Smooth muscle cell (in vitro differentiated cells): ENCODE results near the gene RDX. TPM values are rescaled to one million over a fixed set of nuclear protein-coding genes. Genes with fewer than 3 reads are reported as not detected.

ENCODE experiments used
- DNase-seq: peaks from one replicate; lab custom pipeline; 2025; ENCODE audit not compliant: unreplicated experiment; lab: John Stamatoyannopoulos, UW
- H2AFZ ChIP-seq: fragments of 200-600 bp; sonication (generic); 2 replicates; pipeline ENCODE4 v1.6.0; 2016; ENCODE audit warnings: antibody characterized with exemption, low read depth, mild to moderate bottlenecking
- H3F3A ChIP-seq: fragments of 200-600 bp; sonication (generic); 2 replicates; pipeline ENCODE4 v1.6.0; 2017; ENCODE audit warnings: antibody characterized with exemption, low read depth
- H3K27ac ChIP-seq: fragments of 200-600 bp; sonication (generic); 2 replicates; pipeline ENCODE4 v1.5.1; 2016; ENCODE audit warnings: low read depth, mild to moderate bottlenecking
- H3K27me3 ChIP-seq: fragments of 200-600 bp; sonication (generic); 2 replicates; pipeline ENCODE4 v1.6.1; 2016; ENCODE audit warnings: low read depth, mild to moderate bottlenecking
- H3K36me3 ChIP-seq: fragments of 200-600 bp; sonication (generic); 2 replicates; pipeline ENCODE4 v1.5.1; 2016; ENCODE audit warnings: low read depth
- H3K4me1 ChIP-seq: fragments of 200-600 bp; sonication (generic); 2 replicates; pipeline ENCODE4 v1.5.1; 2016; ENCODE audit warnings: low read depth
- H3K4me2 ChIP-seq: fragments of 200-600 bp; sonication (generic); 2 replicates; pipeline ENCODE4 v1.6.0; 2016; ENCODE audit warnings: mild to moderate bottlenecking
- H3K4me3 ChIP-seq: fragments of 200-600 bp; sonication (generic); 2 replicates; pipeline ENCODE4 v1.5.1; 2016; ENCODE audit warnings: mild to moderate bottlenecking
- H3K79me2 ChIP-seq: fragments of 200-600 bp; sonication (generic); 2 replicates; pipeline ENCODE4 v1.6.0; 2016; ENCODE audit warnings: low read depth, mild to moderate bottlenecking
- H3K9ac ChIP-seq: fragments of 200-600 bp; sonication (generic); 2 replicates; pipeline ENCODE4 v1.6.0; 2016; ENCODE audit warnings: low read depth
- H3K9me3 ChIP-seq: fragments of 200-600 bp; sonication (generic); replicated peaks from 2 replicates; pipeline ENCODE4 v1.5.1; 2016; ENCODE audit warnings: low read depth
- H4K20me1 ChIP-seq: fragments of 200-600 bp; sonication (generic); 2 replicates; pipeline ENCODE4 v1.6.0; 2016; ENCODE audit warnings: low read depth
- WGBS: methylation state at CpG from one replicate; pipeline ENCODE4 v1.1.7; 2016; ENCODE audit warnings: low lambda C conversion rate; 5-methylcytosine and 5-hydroxymethylcytosine counted together
- polyA plus RNA-seq: library from polyadenylated mRNA; unstranded; fragments of >200 nt; fragmentation: Nextera tagmentation; extraction: Ambion mirVana; gene quantifications from 2 replicates; pipeline ENCODE4 v1.2.1, GENCODE V29; 2016
- total RNA-seq: library from RNA; depleted of rRNA; stranded (reverse); fragments of >200 nt; gene quantifications from 2 replicates; pipeline ENCODE4 v1.2.3, GENCODE V29; 2014
- TF ChIP-seq, protein P1 (sequence below): fragments of 200-600 bp; sonication (generic); IDR thresholded peaks from 2 replicates; pipeline ENCODE4 v1.5.1; 2017; ENCODE audit warnings: borderline replicate concordance, mild to moderate bottlenecking, antibody characterized with exemption; ENCODE audit not compliant: insufficient read depth, poor library complexity, severe bottlenecking

The RDX gene
- total and polyA plus RNA-seq, 2 experiments from 2014 or later: 137 to 165 TPM

DNA sequence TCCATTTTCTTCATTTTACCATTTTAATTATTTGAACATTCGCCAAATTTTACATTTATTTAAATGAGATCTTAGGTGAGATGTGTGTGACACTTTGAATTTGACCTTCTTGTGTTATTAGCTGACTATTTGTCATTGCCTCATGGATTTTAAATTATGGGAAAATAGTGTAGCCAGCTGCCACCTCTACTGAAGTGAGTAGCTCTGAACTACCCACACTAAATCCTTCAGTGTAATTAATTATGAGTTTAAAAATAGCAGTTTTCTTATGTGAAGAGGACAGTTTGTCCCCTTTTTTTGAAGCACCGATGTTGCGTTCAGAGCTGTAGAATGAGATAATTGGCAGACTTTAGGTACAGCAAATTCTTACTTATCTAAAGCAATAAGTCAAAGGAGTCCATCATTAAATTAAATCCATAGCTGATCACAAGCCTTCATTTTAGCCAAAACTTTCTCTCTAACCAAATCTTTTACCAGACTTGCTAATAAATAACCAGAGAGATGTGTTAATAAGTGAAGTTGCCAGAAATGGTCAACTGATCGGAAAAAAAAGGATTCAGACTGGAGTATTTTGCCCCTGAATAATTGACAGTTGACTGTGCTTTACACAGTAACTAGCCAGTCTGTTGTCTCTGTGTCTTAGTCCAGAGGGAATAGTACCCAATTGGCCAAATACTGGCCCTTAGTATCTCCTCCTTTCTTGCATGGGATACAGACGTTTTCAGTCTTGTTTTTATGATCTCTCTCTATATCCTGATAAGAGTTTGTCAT is 128.2 kb downstream of the RDX start:
- TF ChIP-seq, protein P1, sequence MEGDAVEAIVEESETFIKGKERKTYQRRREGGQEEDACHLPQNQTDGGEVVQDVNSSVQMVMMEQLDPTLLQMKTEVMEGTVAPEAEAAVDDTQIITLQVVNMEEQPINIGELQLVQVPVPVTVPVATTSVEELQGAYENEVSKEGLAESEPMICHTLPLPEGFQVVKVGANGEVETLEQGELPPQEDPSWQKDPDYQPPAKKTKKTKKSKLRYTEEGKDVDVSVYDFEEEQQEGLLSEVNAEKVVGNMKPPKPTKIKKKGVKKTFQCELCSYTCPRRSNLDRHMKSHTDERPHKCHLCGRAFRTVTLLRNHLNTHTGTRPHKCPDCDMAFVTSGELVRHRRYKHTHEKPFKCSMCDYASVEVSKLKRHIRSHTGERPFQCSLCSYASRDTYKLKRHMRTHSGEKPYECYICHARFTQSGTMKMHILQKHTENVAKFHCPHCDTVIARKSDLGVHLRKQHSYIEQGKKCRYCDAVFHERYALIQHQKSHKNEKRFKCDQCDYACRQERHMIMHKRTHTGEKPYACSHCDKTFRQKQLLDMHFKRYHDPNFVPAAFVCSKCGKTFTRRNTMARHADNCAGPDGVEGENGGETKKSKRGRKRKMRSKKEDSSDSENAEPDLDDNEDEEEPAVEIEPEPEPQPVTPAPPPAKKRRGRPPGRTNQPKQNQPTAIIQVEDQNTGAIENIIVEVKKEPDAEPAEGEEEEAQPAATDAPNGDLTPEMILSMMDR: no peak
- no peak overlapping the region for H3K9ac ChIP-seq
- H3K9me3 ChIP-seq: no peaks in the 10 kb centered on the region
- no peak overlapping the region for H3K4me2 ChIP-seq
- no peak overlapping the region for H3K4me3 ChIP-seq
- H3K27me3 ChIP-seq: no peaks in the 10 kb centered on the region
- no peaks in the 10 kb centered on the region for H3F3A ChIP-seq
- no peaks in the 10 kb centered on the region for H3K36me3 ChIP-seq
- H3K79me2 ChIP-seq: no peaks in the 10 kb centered on the region
- DNase-seq: no peak
- no peaks in the 10 kb centered on the region for H4K20me1 ChIP-seq
- no peak overlapping the region for H2AFZ ChIP-seq
- no peaks in the 10 kb centered on the region for H3K4me1 ChIP-seq
- H3K27ac ChIP-seq: no peak overlapping the region
- WGBS: 86% methylated on average over 5 of the region's 5 CpGs

DNA sequence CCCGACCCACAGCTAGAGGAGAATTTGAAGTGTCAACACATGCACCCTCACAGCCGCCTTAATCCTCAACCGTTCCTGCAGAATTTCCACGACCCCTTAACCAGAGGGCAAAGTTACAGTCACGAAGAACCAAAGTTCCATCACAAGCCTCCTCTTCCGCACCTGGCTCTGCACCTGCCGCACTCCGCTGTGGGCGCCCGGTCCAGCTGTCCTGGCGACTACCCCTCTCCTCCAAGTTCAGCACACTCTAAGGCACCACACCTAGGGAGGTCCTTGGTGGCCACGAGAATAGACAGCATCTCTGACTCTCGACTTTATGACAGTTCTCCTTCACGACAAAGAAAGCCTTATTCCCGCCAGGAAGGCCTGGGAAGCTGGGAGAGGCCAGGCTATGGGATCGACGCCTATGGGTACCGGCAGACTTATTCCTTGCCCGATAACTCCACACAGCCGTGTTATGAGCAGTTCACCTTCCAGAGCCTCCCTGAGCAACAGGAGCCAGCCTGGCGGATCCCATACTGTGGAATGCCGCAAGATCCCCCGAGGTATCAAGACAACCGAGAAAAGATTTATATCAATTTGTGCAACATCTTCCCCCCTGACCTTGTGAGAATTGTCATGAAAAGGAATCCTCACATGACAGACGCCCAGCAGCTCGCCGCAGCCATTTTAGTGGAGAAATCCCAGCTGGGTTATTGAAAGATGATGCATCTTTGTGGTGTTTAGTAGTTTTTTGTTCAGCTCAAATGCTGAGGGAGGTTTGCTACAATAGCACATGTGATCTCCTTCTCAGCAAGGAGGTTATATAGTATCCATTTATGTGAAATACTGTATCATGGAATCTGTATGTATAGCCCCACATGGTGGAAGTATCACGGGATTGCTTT is 131.1 kb downstream of the RDX start:
- no peaks in the 10 kb centered on the region for H3K4me1 ChIP-seq
- TF ChIP-seq, protein P1: no peak
- no peak overlapping the region for H3K9ac ChIP-seq
- DNase-seq: no peak
- H3K79me2 ChIP-seq: no peaks in the 10 kb centered on the region
- H3K36me3 ChIP-seq: no peaks in the 10 kb centered on the region
- no peak overlapping the region for H3K4me3 ChIP-seq
- no peaks in the 10 kb centered on the region for H4K20me1 ChIP-seq
- H3K9me3 ChIP-seq: no peaks in the 10 kb centered on the region
- H3K4me2 ChIP-seq: no peak overlapping the region
- H3F3A ChIP-seq: no peaks in the 10 kb centered on the region
- no peak overlapping the region for H3K27ac ChIP-seq
- H2AFZ ChIP-seq: no peak overlapping the region
- H3K27me3 ChIP-seq: no peaks in the 10 kb centered on the region
- 97% methylated on average over 28 of the region's 28 CpGs for WGBS

DNA sequence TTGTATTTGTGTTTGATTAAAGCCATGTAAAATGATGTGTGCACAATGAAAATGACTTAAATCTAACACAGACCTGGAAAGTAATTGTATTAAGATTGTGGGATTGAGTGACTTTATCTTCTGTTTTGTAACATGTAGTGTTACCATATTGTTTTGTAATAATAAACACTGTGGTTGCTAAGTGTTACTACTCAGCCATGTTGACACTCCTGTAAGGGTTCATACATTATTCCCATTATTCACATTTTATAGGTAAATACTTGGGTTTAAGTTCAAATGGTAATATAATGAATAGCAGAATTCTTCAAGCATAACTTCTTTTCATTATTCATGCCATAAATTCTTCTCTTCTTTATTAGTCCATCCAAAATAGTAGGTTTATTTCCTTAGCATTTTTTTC is 134.2 kb downstream of the RDX start:
- H3K27me3 ChIP-seq: no peaks in the 10 kb centered on the region
- H3K9me3 ChIP-seq: no peaks in the 10 kb centered on the region
- H2AFZ ChIP-seq: no peak overlapping the region
- DNase-seq: no peak
- no peaks in the 10 kb centered on the region for H4K20me1 ChIP-seq
- H3K27ac ChIP-seq: no peak overlapping the region
- H3K4me3 ChIP-seq: no peak overlapping the region
- H3K36me3 ChIP-seq: no peaks in the 10 kb centered on the region
- TF ChIP-seq, protein P1: no peak
- no peak overlapping the region for H3K4me2 ChIP-seq
- H3K79me2 ChIP-seq: no peaks in the 10 kb centered on the region
- no peak overlapping the region for H3K9ac ChIP-seq
- no peaks in the 10 kb centered on the region for H3F3A ChIP-seq
- no peaks in the 10 kb centered on the region for H3K4me1 ChIP-seq
